Hindlimb muscle (tissue), 1 donor: ENCODE data around the gene FCRLA. TPM values are rescaled to one million over a fixed set of nuclear protein-coding genes. Genes with fewer than 3 reads are reported as not detected.
"Not testable (repeated sequence)": the region's sequence is repeated elsewhere in the genome, so short reads cannot be mapped to it uniquely, and the experiment has no call there.

Source experiments
- DNase-seq: peaks from one replicate; pipeline ENCODE4 v3.0.0-alpha.2; 2013
- polyA plus RNA-seq: library from polyadenylated mRNA; unstranded; fragments of 120-200 nt; gene quantifications from one replicate; pipeline ENCODE4 v1.2.1, GENCODE V29; 2013; ENCODE audit not compliant: insufficient read length

FCRLA gene
- polyA plus RNA-seq, 1 donor: 0.46 TPM

DNA sequence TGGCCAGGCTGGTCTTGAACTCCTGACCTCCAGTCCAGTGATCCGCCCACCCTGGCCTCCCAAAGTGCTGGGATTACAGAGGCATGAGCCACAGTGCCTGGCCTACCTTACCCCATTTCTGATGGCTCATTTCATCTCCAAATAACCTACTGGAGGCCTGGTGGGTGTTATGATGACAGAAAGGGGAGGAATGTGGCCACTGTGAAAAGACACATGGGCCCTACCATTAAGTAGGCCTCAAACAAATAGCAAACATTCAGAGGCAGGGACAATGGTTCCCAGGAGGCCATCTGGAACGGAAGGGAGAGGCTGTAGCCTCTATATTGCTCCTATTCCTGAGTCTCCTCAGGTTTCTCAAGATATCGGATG lies 932 bp upstream of the FCRLA start:
- DNase-seq: no peak

DNA sequence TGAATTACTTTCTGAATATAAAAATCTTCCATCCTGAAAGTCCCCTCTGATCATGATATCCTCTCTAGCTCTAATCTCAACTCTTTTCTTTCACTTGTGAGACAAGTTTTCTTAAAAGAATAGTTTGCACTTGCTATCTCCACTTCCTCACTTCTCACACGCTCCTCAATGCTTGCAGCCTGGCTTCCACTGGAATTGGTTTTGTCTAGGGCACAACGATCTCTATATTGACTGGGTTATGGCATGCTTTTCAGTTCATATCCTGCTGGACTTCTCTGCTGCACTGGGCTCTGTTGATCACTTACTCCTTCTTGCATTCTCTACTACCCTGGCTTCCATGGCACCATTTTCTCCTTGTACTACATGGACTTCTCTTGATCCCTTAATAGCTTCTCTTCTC lies 474 bp downstream of the FCRLA start:
- no peak for DNase-seq

DNA sequence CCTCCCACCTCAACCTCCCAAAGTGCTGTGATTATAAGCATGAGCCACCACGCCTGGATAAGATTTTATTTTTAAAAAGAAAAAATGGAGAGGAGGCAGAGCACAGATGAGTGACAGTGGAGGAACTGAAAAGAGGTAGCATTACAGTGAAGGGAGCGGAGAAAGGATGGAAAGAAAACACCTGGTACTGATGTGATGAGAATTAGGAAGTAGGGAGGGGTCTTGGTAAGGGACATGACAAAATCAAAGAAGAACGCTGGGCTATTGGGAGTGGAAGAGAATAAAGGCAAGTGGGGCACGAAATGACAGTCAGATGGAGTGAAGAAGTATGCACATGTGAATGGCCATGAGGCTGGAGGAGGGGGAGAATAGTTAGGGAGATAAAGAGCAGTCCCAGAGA lies 2.3 kb downstream of the FCRLA start:
- no peak for DNase-seq

DNA sequence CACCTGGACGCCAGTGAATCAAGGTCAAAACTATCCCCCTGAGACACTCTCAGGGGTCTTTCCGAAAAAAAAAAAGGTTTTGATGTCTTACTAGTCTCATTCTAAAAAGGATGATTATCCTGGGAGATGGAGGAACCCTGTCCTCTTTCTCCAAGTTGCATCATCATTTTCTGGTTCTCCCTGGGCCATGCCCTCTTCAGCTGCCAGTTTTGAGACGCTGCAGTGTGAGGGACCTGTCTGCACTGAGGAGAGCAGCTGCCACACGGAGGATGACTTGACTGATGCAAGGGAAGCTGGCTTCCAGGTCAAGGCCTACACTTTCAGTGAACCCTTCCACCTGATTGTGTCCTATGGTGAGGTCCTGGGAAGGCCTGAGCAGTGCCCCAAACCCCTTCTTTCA lies 3.5 kb downstream of the FCRLA start:
- DNase-seq: no peak

DNA sequence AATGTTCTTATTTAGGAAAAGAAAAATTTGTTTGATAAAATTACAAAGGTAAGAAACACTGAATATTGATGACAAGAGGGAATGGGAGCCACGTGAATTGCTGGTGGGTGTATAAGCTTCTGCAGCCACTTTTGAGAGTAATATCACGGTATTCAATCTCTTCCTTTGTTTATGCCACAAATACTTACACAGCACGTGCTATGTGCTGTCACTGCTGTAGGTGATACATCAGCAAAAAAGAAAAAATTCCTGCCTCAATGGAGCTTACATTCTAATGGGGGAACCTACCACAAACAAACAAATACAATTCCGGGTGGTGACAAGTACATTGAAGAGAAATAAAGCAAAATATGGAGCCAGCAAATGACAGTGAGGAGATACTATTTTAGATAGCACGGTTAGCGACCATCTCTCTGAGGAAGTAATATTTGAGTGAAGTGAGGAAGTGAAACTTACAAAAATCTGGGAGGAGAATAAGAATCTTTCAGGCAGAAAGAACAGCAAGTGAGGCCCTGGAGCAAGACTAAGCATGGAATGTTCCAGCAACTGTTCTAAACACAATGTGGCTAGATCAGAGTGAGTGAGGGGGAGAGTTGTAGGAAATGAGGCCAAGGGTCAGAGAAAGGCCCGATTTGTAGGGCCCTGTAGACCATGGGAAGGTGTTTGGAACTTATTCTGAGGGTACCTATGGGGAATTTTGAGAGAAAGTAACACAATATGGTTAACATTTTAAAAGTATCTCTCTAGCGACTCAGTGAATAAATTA lies 11.7 kb downstream of the FCRLA start:
- DNase-seq: no peak

DNA sequence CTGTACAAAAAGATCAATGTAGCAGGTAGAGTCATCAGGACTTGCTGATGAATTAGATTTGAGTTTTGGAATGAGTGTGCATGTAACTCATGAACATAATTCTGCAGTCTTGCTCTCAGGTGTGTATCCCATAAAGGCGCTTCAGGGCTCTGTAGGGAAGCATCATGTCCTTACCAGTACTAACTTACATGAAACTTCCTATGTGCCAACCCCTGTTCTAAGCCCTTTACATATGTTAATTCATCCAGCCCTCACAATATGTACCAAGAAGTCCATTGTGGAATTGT lies 12.2 kb downstream of the FCRLA start:
- no peak for DNase-seq

DNA sequence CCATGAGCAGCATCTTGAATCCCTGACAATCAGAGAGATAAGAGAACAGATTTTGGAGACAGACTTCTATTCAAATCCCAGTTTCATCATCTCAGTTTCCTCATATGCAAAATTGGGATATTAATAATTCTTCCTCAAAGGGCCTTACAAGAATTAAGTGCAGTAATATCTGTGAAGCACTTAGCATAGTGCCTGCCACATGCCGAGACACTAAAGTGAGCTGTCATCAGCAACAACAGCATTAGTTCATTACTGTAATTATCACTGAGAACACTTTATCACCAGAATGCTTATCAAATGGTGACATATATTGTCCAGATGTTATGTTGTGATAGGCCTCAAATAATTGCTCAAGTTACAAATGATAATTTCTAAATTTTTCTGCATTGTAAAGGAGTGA lies 13.4 kb downstream of the FCRLA start:
- DNase-seq: no peak

DNA sequence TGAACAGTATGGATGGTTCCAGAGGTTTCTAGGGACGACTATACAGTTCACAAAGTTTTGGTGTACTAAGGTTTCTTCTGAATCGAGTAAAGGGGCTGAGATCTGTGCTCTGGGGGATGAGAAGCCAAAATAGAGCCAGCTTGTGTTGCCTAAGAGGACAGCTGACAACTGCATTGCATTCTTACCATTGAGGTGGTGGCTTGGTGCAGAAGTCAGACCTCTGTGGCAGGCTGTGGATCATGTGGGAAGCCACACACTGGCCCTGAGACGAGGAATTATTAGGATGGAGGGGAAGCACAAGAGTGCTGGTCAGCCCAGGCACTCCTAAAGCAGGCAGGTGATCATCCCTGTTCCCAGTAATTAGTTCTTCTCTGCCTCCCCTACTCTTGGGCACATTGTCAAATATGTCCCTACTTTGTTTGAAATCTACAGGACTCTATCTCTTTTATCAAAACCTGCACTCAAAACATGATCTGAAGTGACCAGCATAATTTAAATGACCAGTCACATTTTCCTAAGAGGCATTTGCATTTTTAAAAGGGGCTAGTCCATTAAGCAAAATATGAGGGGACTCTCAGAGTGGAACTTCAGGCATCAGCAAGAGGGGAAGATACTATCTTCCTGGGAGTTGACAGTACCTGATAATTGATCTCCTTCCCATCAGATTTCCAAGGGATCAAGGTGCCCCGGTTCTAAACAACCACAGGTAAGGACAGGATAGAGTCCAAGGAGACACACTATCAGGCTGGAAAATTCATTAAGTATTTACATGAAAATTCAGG lies 14.1 kb downstream of the FCRLA start, which contains the start of gene FCRLB:
Gene FCRLB (plus strand): TSS at position 589 of the 782 bp plus-strand sequence. CDS start 1,129 bp downstream, outside the sequence.
- no peak for DNase-seq

DNA sequence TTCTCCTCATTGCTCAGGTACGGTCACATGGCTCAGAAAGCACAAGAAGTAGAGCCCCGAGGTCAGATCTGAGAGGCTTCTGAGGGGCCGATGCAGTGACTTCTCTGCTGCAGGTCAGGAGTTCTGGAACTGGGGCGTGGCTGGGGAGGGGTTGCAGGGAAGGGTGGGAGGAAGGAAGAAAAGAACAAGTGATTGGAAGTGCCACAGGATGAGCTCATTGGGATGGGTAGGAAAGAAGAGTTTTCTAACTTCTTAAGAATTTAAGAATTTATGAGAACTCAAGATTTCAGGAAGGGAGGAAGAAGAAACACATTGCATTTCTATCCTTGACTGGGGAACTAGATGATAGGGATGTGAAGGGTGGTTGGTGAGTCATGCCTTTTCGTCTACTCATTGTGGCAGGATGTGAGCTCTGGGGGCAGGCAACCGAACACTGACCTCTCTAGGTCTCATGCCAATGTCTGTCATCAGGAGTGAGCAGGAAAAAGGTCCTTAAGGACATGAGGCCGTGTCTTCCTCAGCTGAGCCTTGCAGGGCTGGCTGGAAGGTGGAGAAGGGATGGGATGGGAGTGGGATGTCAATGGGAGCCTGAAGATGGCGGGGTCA lies 14.8 kb downstream of the FCRLA start:
- no peak for DNase-seq

DNA sequence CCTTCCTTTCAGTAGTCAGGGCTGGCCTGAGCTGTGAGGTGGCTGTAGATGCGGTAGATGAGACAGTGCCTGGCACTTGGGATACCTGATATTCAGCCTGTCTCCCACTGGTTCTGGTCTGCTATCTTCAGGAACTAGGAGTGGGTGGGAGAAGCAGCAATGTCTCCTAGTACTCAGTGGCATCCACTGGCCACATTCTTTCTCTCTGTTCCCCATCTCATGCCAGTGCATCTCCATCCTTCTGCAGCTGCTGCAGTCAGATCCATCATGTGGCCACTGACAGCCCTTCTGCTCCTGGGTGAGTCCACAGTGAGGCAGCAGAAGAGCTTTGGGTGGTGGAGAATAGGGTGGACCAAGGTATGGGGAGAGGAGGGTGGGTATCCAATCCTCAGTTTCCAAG lies 15.4 kb downstream of the FCRLA start:
- DNase-seq: no peak

DNA sequence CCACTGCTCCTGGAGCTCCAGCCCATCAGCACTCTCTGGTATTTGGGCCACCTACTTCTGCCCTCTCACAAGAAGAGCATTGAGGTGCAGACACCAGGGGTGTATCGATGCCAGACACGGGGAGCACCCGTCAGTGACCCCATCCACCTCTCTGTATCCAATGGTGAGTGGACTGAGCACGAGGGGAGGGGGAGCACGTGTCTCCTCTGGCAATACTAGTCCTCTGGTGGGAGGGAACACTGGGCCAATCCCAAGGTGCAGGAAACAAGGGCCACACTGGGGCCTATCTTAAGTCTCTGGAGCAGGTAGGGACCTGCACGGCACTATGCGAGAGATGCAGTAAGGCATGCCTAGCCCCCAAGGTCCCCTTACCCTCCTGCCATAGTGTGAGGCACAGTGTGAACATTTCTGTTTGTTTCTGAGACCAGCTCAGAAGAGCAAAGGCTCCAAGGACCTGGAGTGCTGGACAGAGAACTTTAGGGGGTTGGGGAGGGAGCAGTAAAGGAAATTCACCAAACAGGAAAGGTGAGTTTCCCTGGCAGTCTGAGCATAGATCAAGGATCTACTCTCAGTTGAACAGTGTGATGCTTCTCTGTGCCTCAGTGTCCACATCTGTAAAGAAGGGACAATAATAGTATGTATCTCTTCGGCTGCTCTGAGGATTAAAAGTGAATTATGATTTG lies 16.6 kb downstream of the FCRLA start:
- no peak for DNase-seq

DNA sequence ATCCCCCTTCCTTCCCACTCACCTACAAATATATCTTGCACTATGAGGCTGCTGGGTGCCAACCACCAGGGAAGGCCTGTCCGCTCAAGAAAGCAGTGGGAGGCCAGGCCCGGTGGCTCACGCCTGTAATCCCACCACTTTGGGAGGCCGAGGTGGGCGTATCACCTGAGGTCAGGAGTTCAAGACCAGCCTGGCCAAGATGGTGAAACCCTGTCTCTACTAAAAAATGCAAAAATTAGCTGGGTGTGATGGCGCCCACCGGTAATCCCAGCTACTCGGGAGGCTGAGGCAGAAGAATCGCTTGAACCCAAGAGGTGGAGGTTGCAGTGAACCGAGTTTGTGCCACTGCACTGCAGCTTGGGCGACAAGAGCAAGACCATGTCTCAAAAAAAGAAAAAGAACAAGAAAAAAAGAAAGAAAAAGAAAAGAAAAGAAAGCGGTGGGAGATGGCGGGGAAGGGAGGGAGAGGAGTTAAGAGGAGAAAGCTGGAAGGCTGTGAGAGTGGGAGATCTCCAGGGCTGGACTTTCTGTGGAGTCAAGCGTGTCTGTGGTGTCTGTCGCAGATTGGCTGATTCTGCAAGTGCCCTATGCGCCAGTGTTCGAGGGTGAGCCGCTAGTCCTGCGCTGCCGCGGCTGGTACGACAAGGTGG lies 18.4 kb downstream of the FCRLA start:
- not testable (repeated sequence) for DNase-seq

DNA sequence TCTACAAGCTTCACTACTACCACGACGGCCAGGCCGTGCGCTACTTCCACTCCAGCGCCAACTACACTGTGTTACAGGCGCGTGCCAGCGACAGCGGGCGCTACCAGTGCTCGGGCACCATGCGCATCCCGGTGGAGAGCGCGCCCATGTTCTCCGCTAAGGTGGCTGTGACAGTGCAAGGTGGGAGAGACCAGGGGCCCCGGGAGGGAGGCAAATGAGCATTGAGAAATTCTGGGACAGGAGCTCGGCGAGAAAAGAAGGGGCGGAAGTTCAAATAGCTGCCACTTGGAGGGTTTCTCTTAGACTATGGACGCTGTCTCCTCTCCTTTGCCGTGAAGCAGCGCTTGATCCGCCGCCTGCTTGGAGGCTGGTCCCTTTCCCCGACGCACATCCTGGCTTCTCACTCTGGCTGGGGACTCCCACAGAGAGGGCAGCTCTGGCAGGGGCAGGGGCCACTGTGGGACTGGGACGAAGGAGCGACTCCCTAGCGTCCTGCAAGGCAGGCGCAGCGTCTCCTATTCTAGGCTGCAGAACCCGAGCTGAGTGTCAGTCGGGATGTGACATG lies 19.0 kb downstream of the FCRLA start:
- peak; percentile 43 for DNase-seq

DNA sequence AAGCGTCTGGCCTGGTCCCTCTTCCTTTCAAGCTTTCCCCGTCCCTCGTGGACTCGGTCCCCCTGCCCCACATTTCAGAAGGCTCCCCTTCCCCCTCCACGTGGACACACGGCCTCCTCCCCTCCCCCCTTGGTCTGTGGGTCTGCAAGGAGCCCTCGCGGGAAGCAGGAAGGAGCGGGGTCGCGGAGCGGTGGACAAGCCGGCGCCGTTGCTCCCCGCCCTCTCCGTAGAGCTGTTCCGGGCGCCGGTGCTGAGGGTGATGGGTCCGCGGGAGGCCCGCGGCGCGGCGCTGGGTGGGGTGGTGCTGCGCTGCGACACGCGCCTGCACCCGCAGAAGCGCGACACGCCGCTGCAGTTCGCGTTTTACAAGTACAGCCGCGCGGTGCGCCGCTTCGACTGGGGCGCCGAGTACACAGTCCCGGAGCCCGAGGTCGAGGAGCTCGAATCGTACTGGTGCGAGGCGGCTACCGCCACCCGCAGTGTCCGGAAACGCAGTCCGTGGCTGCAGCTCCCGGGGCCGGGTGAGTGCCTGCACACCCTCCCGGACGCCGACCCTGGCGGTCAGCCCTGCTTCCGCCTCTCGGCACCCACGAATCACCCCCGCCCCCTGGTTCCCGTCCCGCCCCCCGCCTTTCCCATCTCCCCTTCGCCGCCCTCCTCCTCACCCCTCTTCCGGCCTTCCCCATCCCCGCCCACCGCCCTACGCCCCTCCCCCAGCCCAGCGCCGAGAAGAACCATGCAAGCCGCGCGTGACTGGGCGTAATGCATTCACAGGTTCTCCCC lies 19.6 kb downstream of the FCRLA start:
- peak; percentile 89 for DNase-seq

DNA sequence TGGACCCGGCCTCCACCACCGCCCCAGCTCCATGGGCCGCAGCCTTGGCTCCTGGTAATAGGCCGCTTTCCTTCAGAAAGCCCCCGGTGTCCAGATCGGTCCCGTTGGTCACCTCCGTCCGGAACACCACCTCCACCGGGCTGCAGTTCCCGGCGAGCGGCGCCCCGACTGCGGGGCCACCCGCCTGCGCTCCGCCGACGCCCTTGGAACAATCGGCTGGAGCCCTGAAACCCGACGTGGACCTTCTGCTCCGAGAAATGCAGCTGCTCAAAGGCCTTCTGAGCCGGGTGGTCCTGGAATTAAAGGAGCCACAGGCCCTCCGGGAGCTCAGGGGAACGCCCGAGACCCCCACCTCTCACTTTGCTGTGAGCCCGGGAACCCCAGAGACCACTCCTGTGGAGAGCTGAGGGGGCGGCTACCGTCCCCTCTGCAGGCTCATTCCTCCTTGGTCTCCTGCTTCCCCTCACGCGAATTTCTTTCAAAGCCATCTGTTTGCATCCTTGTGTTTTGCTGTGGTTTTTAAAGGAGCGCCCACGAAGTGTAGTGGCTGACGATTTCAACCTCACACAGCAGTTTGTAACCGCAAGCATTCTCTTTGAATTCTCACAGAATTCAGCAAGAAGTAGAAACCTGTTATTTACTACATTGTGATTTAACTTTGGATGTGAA lies 20.4 kb downstream of the FCRLA start:
- DNase-seq: no peak

DNA sequence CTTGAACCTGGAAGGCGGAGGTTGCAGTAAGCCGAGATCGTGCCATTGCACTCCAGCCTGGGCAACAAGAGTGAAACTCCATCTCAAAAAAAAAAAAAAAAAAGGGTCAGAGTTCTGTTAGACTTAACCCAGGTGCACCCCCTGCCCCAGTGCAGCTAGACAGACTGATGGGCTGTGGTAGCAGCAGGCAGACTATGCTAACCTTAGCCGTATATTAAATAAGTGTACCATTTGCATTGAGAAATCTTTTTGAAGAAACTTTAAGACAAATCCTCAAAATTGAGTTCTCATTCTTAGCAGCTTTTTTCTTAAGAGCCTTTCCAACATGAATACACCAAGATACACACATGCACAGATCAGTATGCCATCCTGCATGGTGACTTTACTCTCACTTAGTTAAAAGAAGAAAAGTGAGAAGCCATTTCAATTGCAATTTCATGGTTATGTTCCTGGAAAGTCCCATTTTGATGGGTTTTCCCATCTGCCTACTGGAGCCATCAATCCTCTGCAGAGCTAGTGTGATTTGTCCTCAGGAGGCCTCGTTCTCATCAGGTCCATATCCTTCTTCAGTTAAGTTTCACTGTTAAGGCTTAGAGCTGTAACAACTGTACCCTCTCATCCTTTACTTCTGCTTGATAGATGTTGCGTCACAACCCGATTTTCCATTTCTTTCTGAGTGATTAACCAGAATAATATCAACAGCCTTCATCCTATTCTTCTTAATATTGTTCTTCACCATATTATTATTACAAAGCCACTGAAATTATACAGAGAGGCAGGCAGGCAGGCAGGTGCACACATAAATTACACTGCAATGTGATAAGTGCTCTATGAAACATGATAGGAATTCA lies 21.6 kb downstream of the FCRLA start:
- DNase-seq: no peak

DNA sequence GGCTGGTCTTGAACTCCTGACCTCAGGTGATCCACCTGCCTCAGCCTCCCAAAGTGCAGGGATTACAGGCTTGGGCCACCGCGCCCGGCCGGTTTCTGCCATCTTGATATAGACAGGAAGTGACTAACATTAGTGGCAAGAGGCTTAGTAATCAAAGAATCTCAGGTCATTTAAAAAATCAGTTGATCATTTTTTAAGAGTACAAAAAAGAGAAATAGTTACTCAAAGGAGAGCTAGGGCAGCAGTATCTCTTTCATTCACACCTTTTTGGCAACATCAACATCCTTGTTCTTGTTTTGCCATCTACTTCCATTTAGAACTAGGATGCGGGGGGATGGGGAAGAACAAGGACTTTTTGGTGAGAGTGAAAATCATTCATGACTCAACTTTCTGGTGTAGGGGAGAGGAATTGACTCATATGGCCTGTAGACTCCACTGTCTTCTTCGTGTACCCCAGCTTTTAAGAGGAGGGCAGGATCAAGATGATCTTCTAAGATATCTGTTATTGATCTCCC lies 23.1 kb downstream of the FCRLA start:
- DNase-seq: no peak

DNA sequence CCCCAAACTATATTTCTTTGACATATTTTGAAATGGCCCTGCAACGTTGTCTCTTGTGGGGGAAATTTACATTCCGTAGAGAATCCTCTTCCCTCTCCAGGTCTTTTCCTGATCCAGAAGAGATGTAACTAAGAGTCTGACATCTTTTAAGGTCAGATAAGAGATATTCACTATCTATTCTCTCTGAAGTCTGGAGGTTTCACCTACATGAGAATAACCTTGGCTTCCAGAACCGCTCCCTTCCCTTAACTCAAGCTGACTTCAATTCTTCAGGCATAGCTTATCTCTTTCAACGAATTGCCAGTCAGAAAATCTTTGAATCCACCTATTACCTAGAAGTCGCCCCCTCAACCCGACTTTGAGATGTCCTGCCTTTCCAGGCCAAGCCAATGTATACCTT lies 24.2 kb downstream of the FCRLA start:
- no peak for DNase-seq

DNA sequence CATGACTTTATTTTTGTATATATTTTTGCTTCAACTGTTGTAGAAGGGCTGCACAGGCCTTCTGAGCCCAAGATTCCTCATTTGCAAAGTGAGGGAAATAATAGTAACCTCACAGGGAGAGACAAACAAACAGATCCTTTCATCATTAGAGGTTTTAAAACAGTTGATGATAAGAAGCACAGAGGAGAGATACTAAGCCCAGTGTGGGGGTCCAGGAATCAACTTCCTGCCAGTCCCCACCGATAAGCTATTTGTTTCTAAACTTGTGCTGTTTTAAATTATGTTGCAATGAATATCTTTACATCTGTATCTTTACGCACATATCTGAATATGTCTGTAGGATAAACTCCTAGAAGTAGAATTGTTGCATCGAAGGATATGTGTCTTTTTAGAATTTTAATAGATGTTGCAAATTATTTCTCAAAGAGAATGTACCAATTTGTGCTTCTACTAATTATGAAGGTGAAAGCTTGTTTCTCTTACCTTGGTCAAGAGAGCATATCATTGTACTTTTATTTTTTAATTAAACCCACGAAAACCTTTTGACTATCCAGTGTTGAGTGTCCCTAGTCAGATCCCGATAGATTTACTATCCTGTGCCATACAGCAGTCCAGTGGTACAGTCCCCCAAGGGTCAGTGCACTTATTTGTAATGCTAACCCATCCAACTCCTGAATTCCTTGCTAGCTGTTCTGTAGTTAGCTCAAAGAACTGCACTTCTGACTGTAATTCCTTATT lies 25.1 kb downstream of the FCRLA start:
- no peak for DNase-seq
